NCI-H1105 (cell line): ENCODE data around the gene EIF4G3.
A peak's percentile ranks its signal among the peaks of the same experiment; 100 is the strongest.
"Not testable (repeated sequence)": the region's sequence is repeated elsewhere in the genome, so short reads cannot be mapped to it uniquely, and the experiment has no call there.

Source experiments
- DNase-seq: peaks from one replicate; lab custom pipeline; 2025; lab: John Stamatoyannopoulos, UW

Gene EIF4G3

DNA sequence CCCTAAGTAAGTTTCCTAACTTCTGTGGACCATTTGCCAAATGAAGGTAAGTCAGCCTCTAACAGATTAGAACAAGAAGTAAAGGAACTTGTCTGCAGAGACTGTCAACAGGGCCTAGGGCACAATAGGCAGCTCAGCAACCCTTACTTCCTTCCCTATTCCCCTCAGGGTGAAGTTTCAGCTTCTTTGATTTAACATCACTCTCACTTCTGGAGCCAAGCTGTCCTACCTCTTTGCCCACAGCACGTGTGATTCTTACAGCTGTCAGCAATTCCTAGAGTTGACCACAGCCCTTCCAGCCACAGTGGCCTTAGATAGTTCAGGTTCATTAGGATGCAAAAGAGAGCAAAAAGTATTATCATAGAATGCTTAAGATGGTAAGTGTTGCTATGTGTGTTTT is 7.6 kb upstream of the EIF4G3 start:
- DNase-seq: no peak

DNA sequence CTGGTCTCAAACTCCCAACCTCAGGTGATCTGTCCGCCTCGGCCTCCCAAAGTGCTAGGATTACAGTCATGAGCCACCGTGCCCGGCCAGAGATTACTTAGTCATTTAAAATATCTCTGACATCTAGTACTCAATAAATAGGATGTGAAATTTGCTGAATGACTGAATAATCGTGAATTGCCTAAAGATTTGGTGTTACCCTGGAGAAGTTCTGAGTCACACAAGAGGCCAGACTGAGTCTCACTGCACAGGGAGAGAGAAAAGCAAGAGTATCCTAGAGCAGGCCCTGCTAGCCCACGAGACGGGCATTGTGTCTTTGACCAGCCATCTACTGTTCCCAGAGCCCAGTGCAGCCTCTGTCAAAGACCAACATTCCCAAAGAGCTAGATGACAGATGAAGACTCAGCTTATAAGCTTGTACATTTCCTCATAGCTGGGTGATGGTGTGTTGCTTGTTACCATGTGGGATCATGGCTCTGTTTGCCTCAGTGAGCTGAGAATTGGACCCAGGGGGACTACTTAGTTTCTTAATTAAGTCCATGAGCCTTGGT is 5.6 kb upstream of the EIF4G3 start:
- DNase-seq: no peak

GRCh38 chr1:21178271-21178670 is 1.6 kb upstream of the EIF4G3 start:
- DNase-seq: not testable (repeated sequence)

DNA sequence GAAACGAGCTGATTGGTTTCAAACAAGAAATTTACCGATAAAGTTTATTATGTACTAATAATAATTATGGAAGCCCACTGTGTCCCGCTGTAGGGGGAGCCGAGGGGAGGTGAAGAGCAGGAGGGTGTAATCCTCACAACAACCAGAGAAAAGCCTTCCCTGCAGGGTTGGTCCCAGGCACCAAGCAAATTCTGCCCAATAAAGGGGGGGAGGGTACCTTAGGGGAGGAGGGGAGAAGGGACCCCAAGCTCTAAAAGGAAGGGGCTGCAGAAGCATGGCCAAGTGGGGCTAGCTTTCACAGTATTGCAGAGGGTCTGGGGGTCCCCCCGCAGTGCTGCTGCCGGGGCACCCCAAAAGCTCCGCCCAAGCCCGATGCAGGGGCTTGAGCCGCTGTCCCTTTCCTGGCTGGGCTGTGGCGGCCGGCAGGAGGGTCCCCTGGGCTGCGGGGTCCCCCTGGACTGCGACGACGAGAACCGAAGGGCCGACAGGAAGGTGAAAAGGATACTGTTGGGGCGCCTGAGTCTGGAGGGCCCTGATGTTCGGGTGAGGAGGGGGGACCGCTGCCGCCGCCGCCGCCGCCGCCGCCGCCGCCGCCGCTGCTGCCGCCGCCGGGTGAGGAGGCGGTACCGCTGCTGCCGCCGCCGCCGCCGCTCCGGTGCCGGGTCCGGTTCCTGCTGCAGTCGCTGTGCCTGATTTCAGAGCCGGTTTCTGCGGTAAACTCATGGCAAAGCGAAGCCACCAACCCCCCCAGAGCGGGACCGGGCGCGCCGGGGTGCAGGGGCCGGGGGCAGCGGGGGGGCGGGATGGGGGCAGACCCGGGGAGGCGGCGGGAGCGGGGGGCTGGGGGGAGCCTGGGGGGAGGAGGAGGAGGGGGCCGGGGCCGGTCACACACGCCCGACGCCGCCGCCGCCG is 771 bp downstream of the EIF4G3 start:
- DNase-seq: peak; percentile 38

- no peak for DNase-seq
Measured at GRCh38 chr1:21175324-21175669, 1.4 kb downstream of the EIF4G3 start.

DNA sequence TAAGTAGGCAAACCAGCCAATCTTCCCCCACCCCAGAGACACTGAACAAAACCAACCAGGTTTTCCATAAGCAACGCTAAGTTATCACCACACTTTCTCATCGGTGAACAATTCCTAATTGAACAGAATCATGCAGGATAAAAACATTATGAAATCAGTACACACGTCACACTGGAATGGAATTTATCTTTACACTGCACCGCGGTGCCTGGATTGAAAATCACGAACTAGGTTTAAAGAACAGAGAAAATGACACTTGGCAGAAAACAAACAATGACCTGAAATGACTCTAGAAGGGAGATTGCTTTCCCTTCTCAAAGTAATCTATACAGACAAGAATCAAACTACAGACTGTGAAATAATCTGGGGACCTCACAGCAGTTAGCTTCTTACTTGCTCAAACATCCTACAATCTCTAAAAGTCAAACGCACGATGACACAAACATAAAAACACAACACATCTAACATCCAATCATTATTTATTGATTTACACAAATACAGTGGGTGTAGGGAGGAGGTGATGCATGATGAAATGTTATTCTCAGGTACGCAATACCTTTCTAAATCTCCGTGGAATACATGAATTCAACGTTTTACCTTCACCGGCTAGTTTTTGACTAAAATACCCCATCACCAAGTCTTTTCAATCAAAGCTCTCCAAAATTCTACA is 1.9 kb downstream of the EIF4G3 start:
- DNase-seq: no peak

- no peak for DNase-seq
Measured at GRCh38 chr1:21174230-21174629, 2.5 kb downstream of the EIF4G3 start.

DNA sequence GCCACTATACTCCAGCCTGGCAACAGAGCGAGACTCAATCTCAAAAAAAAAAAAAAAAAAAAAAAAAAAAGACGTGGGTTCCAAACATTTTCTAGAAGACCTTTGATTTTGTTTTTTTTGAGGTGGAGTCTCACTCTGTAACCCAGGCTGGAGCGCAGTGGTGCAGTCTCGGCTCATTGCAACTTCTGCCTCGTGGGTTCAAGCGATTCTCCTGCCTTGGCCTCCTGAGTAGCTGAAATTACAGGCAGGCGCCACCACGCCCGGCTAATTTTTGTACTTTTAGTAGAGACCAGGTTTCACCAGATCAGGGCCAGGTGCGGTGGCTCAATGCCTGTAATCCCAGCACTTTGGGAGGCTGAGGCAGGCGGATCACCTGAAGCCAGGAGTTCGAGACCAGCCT is 3.6 kb downstream of the EIF4G3 start:
- DNase-seq: not testable (repeated sequence)

DNA sequence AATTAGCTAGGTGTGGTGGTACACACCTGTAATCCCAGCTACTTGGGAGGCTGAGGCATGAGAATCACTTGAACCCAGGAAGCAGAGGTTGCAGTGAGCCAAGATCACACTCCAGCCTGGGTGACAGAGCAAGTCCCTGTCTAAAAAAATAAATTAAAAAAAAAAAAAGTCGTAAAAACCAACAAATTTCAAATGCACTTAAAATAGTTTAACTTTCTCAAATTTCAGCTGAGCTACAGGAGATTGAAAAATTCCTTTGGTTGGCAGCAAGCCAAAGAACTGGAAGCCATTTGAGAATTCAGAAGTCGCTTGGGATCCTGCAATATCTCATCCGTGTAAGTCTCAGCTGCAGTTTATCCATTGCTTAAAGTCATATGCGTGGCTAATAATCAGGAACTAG is 5.9 kb downstream of the EIF4G3 start:
- not testable (repeated sequence) for DNase-seq

DNA sequence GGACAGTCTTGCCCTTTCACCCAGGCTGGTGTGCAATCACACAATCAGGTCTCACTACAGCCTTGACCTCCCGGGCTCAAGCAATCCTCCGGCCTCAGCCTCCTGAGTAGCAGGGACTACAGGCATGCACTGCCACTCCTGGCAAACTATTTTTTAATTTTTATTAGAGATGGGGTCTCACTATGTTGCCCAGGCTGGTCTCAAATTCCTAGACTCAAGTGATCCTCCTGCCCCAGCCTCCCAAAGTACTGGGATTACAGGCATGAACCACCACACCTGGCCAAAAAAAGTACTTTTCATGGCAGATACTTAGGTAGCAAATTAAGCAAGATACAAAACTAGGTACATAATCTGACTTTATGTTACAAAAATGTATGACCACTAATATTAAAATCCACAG is 8.3 kb downstream of the EIF4G3 start:
- no peak for DNase-seq

- no peak for DNase-seq
Measured at GRCh38 chr1:21165646-21166045, 11.1 kb downstream of the EIF4G3 start.

DNA sequence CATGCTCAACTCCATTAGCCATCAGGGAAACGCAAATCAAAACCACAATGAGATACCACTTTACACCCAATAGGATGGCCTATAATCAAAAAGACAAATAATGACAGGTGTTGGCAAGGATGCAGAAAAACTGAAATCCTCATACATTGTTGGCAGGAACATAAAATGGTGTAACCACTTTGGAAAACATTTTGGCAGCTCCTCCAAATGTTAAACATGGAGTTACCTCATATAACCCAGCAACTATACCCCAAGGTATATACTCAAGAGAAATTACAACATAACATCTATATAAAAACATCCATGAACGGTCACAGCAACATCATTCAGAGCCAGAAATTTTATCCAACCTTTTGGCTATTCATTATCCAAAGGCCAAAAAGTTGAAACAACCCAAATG is 11.6 kb downstream of the EIF4G3 start:
- peak; percentile 17 for DNase-seq

- DNase-seq: no peak
Measured at GRCh38 chr1:21164266-21164665, 12.4 kb downstream of the EIF4G3 start.

DNA sequence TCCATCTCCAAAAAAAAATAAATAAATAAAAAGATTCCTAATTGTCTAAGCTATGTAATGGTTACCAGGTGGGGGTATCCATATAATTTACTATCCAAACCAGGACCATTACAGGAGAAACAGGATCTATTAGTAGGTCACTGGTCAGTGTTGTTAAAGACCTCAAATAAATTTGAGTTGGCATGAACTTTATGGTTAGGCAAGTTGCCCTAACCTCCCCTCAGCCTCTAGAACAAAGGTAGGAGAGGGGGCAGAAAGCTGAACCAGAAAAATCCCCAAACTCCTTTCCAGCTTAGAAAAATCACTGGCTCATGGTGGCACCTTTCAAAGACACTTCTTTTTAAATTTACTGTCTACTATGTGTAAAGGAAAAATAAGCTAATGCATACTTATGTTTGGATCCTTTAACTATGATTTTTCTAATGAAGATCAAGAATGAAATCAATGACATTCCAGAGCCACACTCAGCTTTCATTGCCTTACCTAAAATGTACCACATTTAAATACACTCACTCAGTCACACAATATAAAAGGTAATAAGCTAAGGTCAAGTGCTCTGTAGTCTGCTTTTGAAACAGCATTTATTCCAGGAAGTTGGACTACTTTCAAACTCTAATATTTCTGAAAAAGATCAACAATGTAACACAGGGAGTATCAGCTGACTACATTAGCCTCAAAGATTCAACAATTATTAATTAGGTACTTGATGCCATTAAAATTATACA is 13.8 kb downstream of the EIF4G3 start:
- no peak for DNase-seq

- DNase-seq: no peak
Measured at GRCh38 chr1:21161842-21162241, 14.9 kb downstream of the EIF4G3 start.

DNA sequence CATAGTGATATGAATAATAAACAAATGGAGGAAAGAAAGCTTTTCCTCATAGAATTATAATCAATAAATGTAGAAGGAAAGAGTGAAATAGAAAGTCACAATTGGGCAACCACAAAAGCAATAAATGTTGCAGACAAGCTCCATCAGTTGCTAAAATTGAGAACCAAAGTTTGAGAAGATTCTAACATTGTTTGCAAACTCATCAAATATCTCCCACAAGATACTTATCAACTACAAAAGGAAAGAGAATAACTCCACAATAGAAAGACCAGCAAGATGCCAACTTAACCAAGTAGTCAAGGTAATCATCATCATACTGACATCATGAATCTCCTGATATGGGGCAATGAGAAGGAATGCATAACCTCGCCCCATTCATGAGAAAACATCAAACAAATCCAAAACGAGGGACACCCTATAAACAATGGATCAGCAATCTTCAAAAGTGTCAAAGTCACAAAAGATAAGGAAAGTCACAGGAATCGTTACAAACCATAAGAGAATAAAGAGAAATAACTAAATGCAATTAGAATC is 16.4 kb downstream of the EIF4G3 start:
- no peak for DNase-seq

DNA sequence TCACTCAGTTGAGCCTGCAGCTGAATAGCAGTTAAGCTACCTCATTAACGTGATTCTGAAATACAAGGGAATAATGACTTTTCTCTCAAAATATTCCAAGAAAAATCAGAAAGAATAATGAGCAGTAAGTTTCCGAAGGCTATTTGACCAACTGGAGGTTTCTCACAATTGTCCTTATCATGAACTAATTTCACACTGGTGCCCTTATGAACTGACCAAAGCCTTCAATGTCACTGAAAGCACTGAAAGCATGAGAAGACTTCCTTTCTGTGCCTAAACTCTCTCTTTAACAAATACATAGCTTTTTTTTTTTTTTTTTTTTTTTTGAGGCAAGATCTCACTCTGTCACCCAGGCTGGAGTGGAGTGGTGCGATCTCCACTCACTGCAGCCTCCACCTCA is 18.8 kb downstream of the EIF4G3 start:
- no peak for DNase-seq

GRCh38 chr1:21157054-21157453 is 19.6 kb downstream of the EIF4G3 start:
- DNase-seq: no peak

DNA sequence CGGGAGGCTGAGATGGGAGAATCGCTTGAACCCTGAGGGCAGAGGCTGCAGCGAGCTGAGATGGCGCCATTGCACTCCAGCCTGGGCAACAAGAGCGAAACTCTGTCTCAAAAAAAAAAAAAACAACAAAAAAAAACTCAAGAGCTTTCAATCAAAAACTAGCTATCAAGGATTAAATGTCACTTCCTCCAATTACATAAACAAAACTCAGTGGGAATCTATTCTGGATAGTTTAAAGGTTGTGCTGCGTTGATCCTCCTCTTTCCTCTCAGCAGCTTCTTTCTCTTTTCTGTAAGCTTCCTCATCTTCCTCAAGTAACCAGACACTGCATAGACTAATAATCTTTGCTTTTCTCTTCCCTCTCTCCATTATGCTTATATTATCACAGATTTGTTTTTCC is 20.7 kb downstream of the EIF4G3 start:
- DNase-seq: no peak

DNA sequence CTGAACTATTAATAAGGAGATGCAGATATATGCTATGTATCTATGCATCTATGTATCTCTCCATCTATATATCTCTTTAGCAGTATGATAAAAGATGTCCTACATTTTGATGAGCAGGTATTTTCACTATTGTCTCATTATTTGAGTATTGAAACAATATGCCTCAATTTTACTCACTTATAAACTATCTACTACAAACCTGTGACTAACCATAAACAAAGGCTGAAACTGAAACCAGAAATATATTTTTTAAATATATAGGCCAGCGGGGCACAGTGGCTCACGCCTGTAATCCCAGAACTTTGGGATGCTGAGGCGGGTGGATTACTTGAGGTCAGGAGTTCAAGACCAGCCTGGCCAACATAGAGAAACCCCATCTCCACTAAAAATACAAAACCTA is 22.0 kb downstream of the EIF4G3 start:
- DNase-seq: no peak

DNA sequence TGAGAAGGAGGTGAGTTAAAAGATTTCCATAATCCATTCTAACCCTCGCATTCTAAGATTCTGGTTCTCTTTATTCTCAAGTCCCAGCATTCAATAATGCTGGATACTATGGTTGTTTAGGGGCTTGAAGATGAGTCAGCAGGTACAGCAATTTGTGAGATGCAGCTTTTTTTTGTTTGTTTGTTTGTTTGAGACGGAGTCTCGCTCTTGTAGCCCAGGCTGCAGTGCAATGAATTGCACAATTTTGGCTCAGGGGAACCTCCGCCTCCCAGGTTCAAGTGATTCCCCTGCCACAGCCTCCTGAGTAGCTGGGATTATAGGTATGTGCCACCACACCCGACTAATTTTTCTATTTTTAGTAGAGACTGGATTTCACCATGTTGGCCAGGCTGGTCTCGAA is 23.3 kb downstream of the EIF4G3 start:
- no peak for DNase-seq

DNA sequence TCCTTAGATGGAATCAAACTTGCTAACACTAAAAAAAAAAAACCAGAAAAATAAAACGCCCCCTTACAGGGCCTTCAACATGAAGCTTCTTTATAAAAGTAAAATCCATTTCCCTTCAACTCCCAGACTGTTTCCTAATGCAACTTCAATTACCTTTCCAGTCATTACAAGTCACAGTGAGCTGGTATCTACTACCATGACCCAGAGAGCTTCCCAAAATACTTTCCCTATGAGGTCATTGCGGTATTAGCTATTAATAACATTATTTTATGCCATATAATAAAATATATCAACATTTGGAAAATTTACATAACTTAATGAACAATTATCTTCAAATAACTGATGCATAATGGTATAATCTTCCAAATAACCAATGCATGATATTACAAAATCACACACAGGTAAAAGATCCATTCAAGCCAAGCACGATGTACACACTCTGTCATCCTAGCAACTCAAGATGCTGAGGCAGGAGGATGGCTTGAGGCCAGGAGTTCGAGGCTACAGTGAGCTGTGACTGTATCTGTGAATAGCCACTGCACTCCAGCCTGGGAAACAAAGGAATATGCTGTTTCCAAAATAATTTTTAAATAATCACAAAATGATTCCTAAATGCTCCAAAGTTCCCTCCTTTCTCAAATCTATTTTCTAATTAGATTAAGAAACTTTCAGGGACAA is 24.1 kb downstream of the EIF4G3 start:
- DNase-seq: no peak
